GM23248 (cell line): ENCODE measurements around the gene ANKH.

Source experiments
- EZH2 ChIP-seq: fragments of 200-600 bp; sonication (generic); IDR thresholded peaks from 2 replicates; pipeline ENCODE4 v1.6.1; 2018; ENCODE audit warnings: antibody characterized with exemption, mild to moderate bottlenecking; ENCODE audit not compliant: insufficient read depth, poor library complexity, severe bottlenecking
- EZH2phosphoT487 ChIP-seq: fragments of 200-600 bp; sonication (generic); IDR thresholded peaks from 2 replicates; pipeline ENCODE4 v1.6.1; 2018; ENCODE audit warnings: antibody characterized with exemption, moderate library complexity, mild to moderate bottlenecking, low read depth; ENCODE audit not compliant: insufficient read depth

GRCh38 chr5:14778792-14779070 lies 92.8 kb downstream of the ANKH start:
- TF ChIP-seq EZH2phosphoT487 (no peak), EZH2 (no peak)
